CD4-positive, alpha-beta T cell (primary cell): ENCODE measurements around the gene PPIP5K2. TPM values are rescaled to one million over a fixed set of nuclear protein-coding genes. Genes with fewer than 3 reads are reported as not detected.

Experiments used
- ATAC-seq: fragments of 200-7000 bp; cut with Tn5 transposase; one replicate; pipeline ENCODE4 v1.10.0; 2022; ENCODE audit warnings: mild to moderate bottlenecking; ENCODE audit not compliant: poor library complexity
- CTCF ChIA-PET: fragments of 350-600 bp; sonication (Branson Sonifier 250); formaldehyde crosslinking; loops from one replicate; lab custom pipeline; 2021; ENCODE audit warnings: antibody characterized with exemption, inconsistent platforms; lab: Charles Lee
- POLR2A ChIA-PET: fragments of 350-600 bp; sonication (Branson Sonifier 250); formaldehyde crosslinking; loops from one replicate; lab custom pipeline; 2021; ENCODE audit warnings: antibody characterized with exemption, inconsistent platforms; lab: Charles Lee
- DNase-seq, 14 experiments: peaks; one replicate each; pipeline ENCODE4 v3.0.0-alpha.2; 2013 to 2020; ENCODE audit warnings: mixed read lengths in 2 of 14
- H3K27ac ChIP-seq, 2 donors: one replicate each; pipeline versions ENCODE4 v1.5.1 to v1.7.0; 2013; ENCODE audit warnings: low read length in 2 of 2, low read depth in 1 of 2, mild to moderate bottlenecking in 1 of 2
- H3K27me3 ChIP-seq, 2 experiments: 1 replicate in 1 of 2; 2 replicates in 1 of 2; pipeline versions ENCODE4 v1.6.1 to v1.7.0; 2013; ENCODE audit warnings: low read length in 2 of 2, control low read depth in 1 of 2, mild to moderate bottlenecking in 1 of 2, moderate library complexity in 1 of 2; ENCODE audit not compliant: insufficient read depth in 2 of 2, control insufficient read depth in 1 of 2
- H3K36me3 ChIP-seq: one replicate; pipeline ENCODE4 v1.6.1; 2013; ENCODE audit warnings: low read length, control low read depth; ENCODE audit not compliant: insufficient read depth
- H3K4me1 ChIP-seq: one replicate; pipeline ENCODE4 v1.6.1; 2013; ENCODE audit warnings: low read length, control low read depth; ENCODE audit not compliant: insufficient read depth
- H3K4me3 ChIP-seq: one replicate; pipeline ENCODE4 v1.5.1; 2013; ENCODE audit warnings: mild to moderate bottlenecking, low read length, moderate library complexity
- H3K9me3 ChIP-seq, 2 experiments: 1 replicate in 1 of 2; 2 replicates in 1 of 2; pipeline versions ENCODE4 v1.6.1 to v1.7.0; 2013; ENCODE audit warnings: low read length in 2 of 2, mild to moderate bottlenecking in 2 of 2, control low read depth in 1 of 2, moderate library complexity in 1 of 2; ENCODE audit not compliant: control insufficient read depth in 1 of 2, insufficient read depth in 1 of 2
- H3K27ac Mint-ChIP-seq: one replicate; pipeline ENCODE4 v1.8.0; 2020; ENCODE audit warnings: mixed read lengths
- H3K27me3 Mint-ChIP-seq: one replicate; pipeline ENCODE4 v1.8.0; 2021; ENCODE audit warnings: mixed read lengths
- H3K36me3 Mint-ChIP-seq: one replicate; pipeline ENCODE4 v1.8.0; 2021; ENCODE audit warnings: low read depth, mixed read lengths
- H3K4me1 Mint-ChIP-seq: one replicate; pipeline ENCODE4 v1.8.0; 2021; ENCODE audit warnings: low read depth, mixed read lengths
- H3K4me3 Mint-ChIP-seq: one replicate; pipeline ENCODE4 v1.8.0; 2020; ENCODE audit warnings: mild to moderate bottlenecking, mixed read lengths
- H3K9me3 Mint-ChIP-seq: one replicate; pipeline ENCODE4 v1.8.0; 2020; ENCODE audit warnings: mixed read lengths
- CTCF ChIP-seq: fragments of 200-600 bp; IDR thresholded peaks from one replicate; pipeline ENCODE4 v1.8.0; 2022; ENCODE audit warnings: antibody characterized with exemption, mild to moderate bottlenecking
- intact Hi-C, 2 experiments: fragments of 100-400 bp; cut with DNase I in 1 of 2; cut with micrococcal nuclease in 1 of 2; formaldehyde crosslinking; loops; one replicate each; pipeline versions ENCODE4 v1.15.1 to v1.9.0; 2023 to 2025; cut with DNase I, micrococcal nuclease
- total RNA-seq, 174 experiments: library from RNA in 2 of 174; stranded (reverse) in 2 of 174; gene quantifications; one replicate each; pipeline ENCODE4 v1.2.3 and lab custom pipeline; 2021 to 2026

Gene PPIP5K2
- total RNA-seq, 2 experiments from 2014 or later, result 40.4 to 45.6 TPM

GRCh38 chr5:103114440-103114839, 5.7 kb upstream of the PPIP5K2 start:
- no peak for ATAC-seq
- no peak for DNase-seq

GRCh38 chr5:103117471-103117991, 2.6 kb upstream of the PPIP5K2 start:
- peak overlapping the region; percentile 8 for H3K27ac Mint-ChIP-seq
- no peak for ATAC-seq
- intact Hi-C loops, result no loop called here
- peaks cover 9% of the 10 kb centered on the region for H3K4me1 ChIP-seq
- DNase-seq, result no peak
- H3K36me3 ChIP-seq, result no peaks in the 10 kb centered on the region
- H3K27ac ChIP-seq, result no peak overlapping the region
- CTCF ChIA-PET, result no interaction called here
- no peak overlapping the region for H3K4me3 ChIP-seq
- H3K36me3 Mint-ChIP-seq, result peaks cover 19% of the 10 kb centered on the region
- H3K27me3 ChIP-seq, result no peaks in the 10 kb centered on the region
- TF ChIP-seq CTCF, result no peak
- POLR2A ChIA-PET, result no interaction called here
- no peaks in the 10 kb centered on the region for H3K9me3 ChIP-seq
- peaks cover 69% of the 10 kb centered on the region for H3K4me1 Mint-ChIP-seq
- H3K9me3 Mint-ChIP-seq, result peaks cover under 1% of the 10 kb centered on the region
- no peaks in the 10 kb centered on the region for H3K27me3 Mint-ChIP-seq
- no peak overlapping the region for H3K4me3 Mint-ChIP-seq

More at GRCh38 chr5:103114440-103114839, 5.7 kb upstream of the PPIP5K2 start:
- Histone ChIP-seq H3K9me3 (no peaks in the 10 kb centered on the region), H3K36me3 (no peaks in the 10 kb centered on the region), H3K27me3 (no peaks in the 10 kb centered on the region), H3K4me1 (peaks cover 7% of the 10 kb centered on the region), H3K27ac (no peak overlapping the region), H3K4me3 (no peak overlapping the region)
- TF ChIP-seq CTCF, result no peak
- peaks cover 71% of the 10 kb centered on the region for H3K4me1 Mint-ChIP-seq
- H3K27ac Mint-ChIP-seq, result no peak overlapping the region
- no peak overlapping the region for H3K4me3 Mint-ChIP-seq
- intact Hi-C loops, result no loop called here
- ChIA-PET CTCF (no interaction called here), POLR2A (no interaction called here)
- peaks cover 6% of the 10 kb centered on the region for H3K36me3 Mint-ChIP-seq
- no peaks in the 10 kb centered on the region for H3K27me3 Mint-ChIP-seq
- H3K9me3 Mint-ChIP-seq, result peaks cover 6% of the 10 kb centered on the region

GRCh38 chr5:103119070-103119764, 884 bp upstream of the PPIP5K2 start:
- H3K27me3 Mint-ChIP-seq, result no peaks in the 10 kb centered on the region
- intact Hi-C loops, result no loop called here

More at GRCh38 chr5:103119070-103119764, 884 bp upstream of the PPIP5K2 start:
- POLR2A ChIA-PET, result interaction anchor here (0.6 to 3.1 kb wide), 19 partner anchors 8 to 364 kb away, joined by 3 to 52 read pairs (median 5); partner anchors contain the start of genes MACIR and PAM
- ATAC-seq, result no peak
- peak overlapping the region; percentile 86 for H3K4me3 ChIP-seq
- Mint-ChIP-seq H3K4me3 (peak overlapping the region; percentile 98), H3K9me3 (no peaks in the 10 kb centered on the region), H3K27ac (peak overlapping the region; percentile 97), H3K4me1 (peaks cover 66% of the 10 kb centered on the region), H3K36me3 (peaks cover 28% of the 10 kb centered on the region)
- no peak for TF ChIP-seq CTCF
- H3K27ac ChIP-seq, result peak overlapping the region; percentile 92 to 98
- no peaks in the 10 kb centered on the region for H3K9me3 ChIP-seq
- peaks cover 13% of the 10 kb centered on the region for H3K4me1 ChIP-seq
- no peaks in the 10 kb centered on the region for H3K36me3 ChIP-seq
- H3K27me3 ChIP-seq, result no peaks in the 10 kb centered on the region
- peak in 1 of 14 experiments; percentile 44 for DNase-seq
- CTCF ChIA-PET, result interaction anchor here (1.2 kb wide), 1 partner anchor 13 kb away, joined by 3 read pairs; no protein-coding TSS in a partner anchor
